ENCODE data around the gene PAX5.

The PAX5 gene

DNA sequence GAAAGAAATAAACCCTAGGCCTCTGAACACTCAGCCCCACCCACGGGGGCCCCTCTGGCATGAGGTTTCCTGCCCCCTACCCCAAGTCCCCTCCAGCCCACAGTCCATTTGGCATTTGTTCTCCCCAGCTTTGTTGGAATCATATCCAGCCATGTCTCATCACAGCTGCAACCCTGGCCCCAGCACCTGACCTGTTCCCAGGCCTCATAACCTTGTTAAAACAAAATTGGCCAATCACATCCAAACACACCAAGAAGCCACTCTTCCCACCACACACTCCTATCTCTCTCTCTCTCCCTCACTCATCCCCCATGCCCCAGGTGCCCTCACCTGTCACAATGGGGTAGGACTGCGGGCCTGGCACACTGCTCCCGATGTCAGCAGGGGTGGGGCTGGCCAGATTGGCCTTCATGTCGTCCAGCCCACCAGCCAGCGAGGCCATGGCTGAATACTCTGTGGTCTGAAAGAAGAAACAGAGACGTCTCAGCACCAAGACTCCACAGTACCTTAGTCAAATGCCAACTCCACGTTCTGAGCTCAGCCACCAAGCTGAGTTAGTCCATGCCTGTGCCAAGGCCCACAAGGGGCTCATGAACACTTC is 110.9 kb downstream of the PAX5 start:
- H3K4me3 ChIP-seq (ENCODE audit: low read depth in 1 of 2, low read length in 2 of 2) = no peak overlapping the region
- no peaks in the 10 kb centered on the region for H3K4me1 ChIP-seq (ENCODE audit: insufficient read depth, low read length)
- no peaks in the 10 kb centered on the region for H3K36me3 ChIP-seq (ENCODE audit: insufficient read depth, low read length)
- H3K27me3 ChIP-seq (ENCODE audit: control insufficient read depth in 1 of 2, insufficient read depth in 2 of 2, low read length in 2 of 2) = no peaks in the 10 kb centered on the region
- H3K27ac ChIP-seq (ENCODE audit: low read depth, low read length) = no peak overlapping the region
- no peak overlapping the region for H3K9ac ChIP-seq (ENCODE audit: low read length)
- no peaks in the 10 kb centered on the region for H3K9me3 ChIP-seq (ENCODE audit: low read length)

GRCh38 chr9:36922548-36922947 is 111.5 kb downstream of the PAX5 start:
- no peaks in the 10 kb centered on the region for H3K36me3 ChIP-seq (ENCODE audit: insufficient read depth, low read length)
- H3K27me3 ChIP-seq (ENCODE audit: control insufficient read depth in 1 of 2, insufficient read depth in 2 of 2, low read length in 2 of 2) = no peaks in the 10 kb centered on the region
- no peak overlapping the region for H3K4me3 ChIP-seq (ENCODE audit: low read depth in 1 of 2, low read length in 2 of 2)
- H3K4me1 ChIP-seq (ENCODE audit: insufficient read depth, low read length) = no peaks in the 10 kb centered on the region
- H3K27ac ChIP-seq (ENCODE audit: low read depth, low read length) = no peak overlapping the region
- H3K9ac ChIP-seq (ENCODE audit: low read length) = no peak overlapping the region
- H3K9me3 ChIP-seq (ENCODE audit: low read length) = no peaks in the 10 kb centered on the region

DNA sequence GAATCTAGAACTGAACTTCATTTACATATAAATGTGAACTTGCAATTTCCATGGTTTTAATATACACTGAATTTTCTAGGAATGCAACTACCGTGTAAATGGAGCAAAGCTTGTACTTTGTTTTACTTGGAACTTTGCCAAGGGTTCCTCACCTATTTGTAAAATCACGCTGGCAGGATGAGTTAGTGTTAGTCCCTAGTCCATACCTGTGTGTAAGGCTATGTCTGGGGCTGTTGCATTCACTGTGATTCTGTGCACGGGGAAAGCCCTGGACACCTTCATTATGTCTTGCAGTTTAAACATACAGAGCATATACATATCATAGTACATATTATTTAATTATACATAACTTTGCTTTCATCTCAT is 119.9 kb downstream of the PAX5 start:
- Histone ChIP-seq H3K4me3 (ENCODE audit: low read depth in 1 of 2, low read length in 2 of 2) (no peak overlapping the region), H3K9me3 (ENCODE audit: low read length) (no peaks in the 10 kb centered on the region), H3K9ac (ENCODE audit: low read length) (no peak overlapping the region), H3K27me3 (ENCODE audit: control insufficient read depth in 1 of 2, insufficient read depth in 2 of 2, low read length in 2 of 2) (peaks cover 5 to 10% of the 10 kb centered on the region in 2 donors), H3K36me3 (ENCODE audit: insufficient read depth, low read length) (no peaks in the 10 kb centered on the region), H3K4me1 (ENCODE audit: insufficient read depth, low read length) (no peaks in the 10 kb centered on the region), H3K27ac (ENCODE audit: low read depth, low read length) (no peak overlapping the region)

DNA sequence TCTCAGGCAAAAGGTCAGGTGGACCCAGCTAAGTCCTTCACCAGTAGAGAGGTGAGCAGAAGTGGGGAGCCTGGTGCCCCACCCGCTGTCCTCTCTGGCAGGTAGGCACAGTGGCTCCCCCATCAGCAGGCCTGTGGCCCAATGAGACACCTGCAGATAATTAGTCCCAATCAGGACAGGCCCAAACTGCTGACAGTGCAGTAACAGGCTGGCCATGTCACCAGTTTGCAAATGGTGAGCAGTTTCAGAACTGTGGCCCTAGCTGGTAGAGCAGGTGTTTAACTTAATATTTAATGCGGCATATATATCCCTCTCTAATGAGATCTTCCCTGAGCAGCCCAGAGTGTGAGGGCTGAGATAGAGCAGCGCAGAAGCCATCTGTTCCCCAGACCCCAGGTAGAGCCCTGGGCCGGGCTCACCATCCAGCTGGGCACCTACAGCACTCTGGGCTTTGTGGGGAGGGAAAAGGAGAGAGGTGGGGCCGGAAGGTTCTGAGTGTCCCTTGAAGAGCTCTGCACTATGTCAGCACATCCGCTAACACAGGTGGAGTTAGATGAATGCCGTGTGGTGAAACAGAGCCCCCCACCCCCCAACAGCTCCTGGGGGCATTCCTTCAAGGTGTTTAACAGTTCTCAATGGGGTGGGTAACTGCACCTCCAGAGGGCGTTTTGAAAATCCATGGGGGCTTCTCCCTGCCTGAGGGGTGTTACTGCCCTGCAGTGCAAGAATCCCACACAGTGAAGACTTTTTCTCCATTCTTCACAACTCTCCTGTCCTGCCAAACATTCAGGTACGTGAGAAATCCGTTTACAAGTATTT is 120.5 kb downstream of the PAX5 start:
- H3K27me3 ChIP-seq (ENCODE audit: control insufficient read depth in 1 of 2, insufficient read depth in 2 of 2, low read length in 2 of 2) = peaks cover 5 to 10% of the 10 kb centered on the region in 2 donors
- H3K4me1 ChIP-seq (ENCODE audit: insufficient read depth, low read length) = no peaks in the 10 kb centered on the region
- H3K27ac ChIP-seq (ENCODE audit: low read depth, low read length) = no peak overlapping the region
- no peaks in the 10 kb centered on the region for H3K36me3 ChIP-seq (ENCODE audit: insufficient read depth, low read length)
- H3K9me3 ChIP-seq (ENCODE audit: low read length) = no peaks in the 10 kb centered on the region
- no peak overlapping the region for H3K9ac ChIP-seq (ENCODE audit: low read length)
- no peak overlapping the region for H3K4me3 ChIP-seq (ENCODE audit: low read depth in 1 of 2, low read length in 2 of 2)

- no peak overlapping the region for H3K4me3 ChIP-seq (ENCODE audit: low read depth in 1 of 2, low read length in 2 of 2)
- H3K4me1 ChIP-seq (ENCODE audit: insufficient read depth, low read length) = no peaks in the 10 kb centered on the region
- no peak overlapping the region for H3K9ac ChIP-seq (ENCODE audit: low read length)
- peaks cover 5 to 10% of the 10 kb centered on the region in 2 donors for H3K27me3 ChIP-seq (ENCODE audit: control insufficient read depth in 1 of 2, insufficient read depth in 2 of 2, low read length in 2 of 2)
- no peaks in the 10 kb centered on the region for H3K9me3 ChIP-seq (ENCODE audit: low read length)
- H3K27ac ChIP-seq (ENCODE audit: low read depth, low read length) = no peak overlapping the region
- H3K36me3 ChIP-seq (ENCODE audit: insufficient read depth, low read length) = no peaks in the 10 kb centered on the region
Observed at GRCh38 chr9:36912620-36913019, 121.4 kb downstream of the PAX5 start.

GRCh38 chr9:36911601-36912412 is 122.3 kb downstream of the PAX5 start:
- Histone ChIP-seq H3K36me3 (ENCODE audit: insufficient read depth, low read length) (no peaks in the 10 kb centered on the region), H3K9ac (ENCODE audit: low read length) (no peak overlapping the region), H3K27ac (ENCODE audit: low read depth, low read length) (no peak overlapping the region), H3K4me3 (ENCODE audit: low read depth in 1 of 2, low read length in 2 of 2) (no peak overlapping the region), H3K9me3 (ENCODE audit: low read length) (no peaks in the 10 kb centered on the region), H3K27me3 (ENCODE audit: control insufficient read depth in 1 of 2, insufficient read depth in 2 of 2, low read length in 2 of 2) (peaks cover 5 to 10% of the 10 kb centered on the region in 2 donors), H3K4me1 (ENCODE audit: insufficient read depth, low read length) (no peaks in the 10 kb centered on the region)

- no peak overlapping the region for H3K4me3 ChIP-seq (ENCODE audit: low read depth in 1 of 2, low read length in 2 of 2)
- no peak overlapping the region for H3K9ac ChIP-seq (ENCODE audit: low read length)
- H3K36me3 ChIP-seq (ENCODE audit: insufficient read depth, low read length) = no peaks in the 10 kb centered on the region
- H3K9me3 ChIP-seq (ENCODE audit: low read length) = no peaks in the 10 kb centered on the region
- H3K4me1 ChIP-seq (ENCODE audit: insufficient read depth, low read length) = no peaks in the 10 kb centered on the region
- H3K27me3 ChIP-seq (ENCODE audit: control insufficient read depth in 1 of 2, insufficient read depth in 2 of 2, low read length in 2 of 2) = peaks cover 5 to 10% of the 10 kb centered on the region in 2 donors
- H3K27ac ChIP-seq (ENCODE audit: low read depth, low read length) = no peak overlapping the region
Observed at GRCh38 chr9:36911037-36911436, 123.0 kb downstream of the PAX5 start.

DNA sequence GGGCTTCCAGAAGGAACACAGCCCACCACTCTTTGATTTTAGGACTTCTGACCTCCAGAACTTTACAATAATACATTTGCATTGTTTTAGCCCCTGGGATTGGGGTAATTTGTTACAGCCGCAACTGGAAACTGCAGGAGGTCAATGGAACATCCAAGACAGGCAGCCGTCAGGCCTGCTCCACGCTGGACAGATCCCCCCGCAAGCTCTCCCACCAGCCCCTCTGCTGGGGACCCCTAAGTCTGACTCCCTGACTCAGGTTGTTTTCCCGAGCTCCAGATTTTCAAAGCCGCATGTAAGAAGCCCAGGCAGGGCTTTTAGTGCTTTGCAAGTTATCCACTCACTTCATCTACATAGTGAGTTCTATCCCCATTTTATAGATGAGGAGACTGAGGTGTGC is 127.6 kb downstream of the PAX5 start:
- Histone ChIP-seq H3K4me3 (ENCODE audit: low read depth in 1 of 2, low read length in 2 of 2) (no peak overlapping the region), H3K9me3 (ENCODE audit: low read length) (no peaks in the 10 kb centered on the region), H3K9ac (ENCODE audit: low read length) (no peak overlapping the region), H3K36me3 (ENCODE audit: insufficient read depth, low read length) (no peaks in the 10 kb centered on the region), H3K27me3 (ENCODE audit: control insufficient read depth in 1 of 2, insufficient read depth in 2 of 2, low read length in 2 of 2) (no peaks in the 10 kb centered on the region), H3K27ac (ENCODE audit: low read depth, low read length) (no peak overlapping the region), H3K4me1 (ENCODE audit: insufficient read depth, low read length) (no peaks in the 10 kb centered on the region)

- no peak overlapping the region for H3K27ac ChIP-seq (ENCODE audit: low read depth, low read length)
- H3K4me3 ChIP-seq (ENCODE audit: low read depth in 1 of 2, low read length in 2 of 2) = no peak overlapping the region
- no peaks in the 10 kb centered on the region for H3K4me1 ChIP-seq (ENCODE audit: insufficient read depth, low read length)
- no peaks in the 10 kb centered on the region for H3K9me3 ChIP-seq (ENCODE audit: low read length)
- no peak overlapping the region for H3K9ac ChIP-seq (ENCODE audit: low read length)
- no peaks in the 10 kb centered on the region for H3K36me3 ChIP-seq (ENCODE audit: insufficient read depth, low read length)
- no peaks in the 10 kb centered on the region for H3K27me3 ChIP-seq (ENCODE audit: control insufficient read depth in 1 of 2, insufficient read depth in 2 of 2, low read length in 2 of 2)
Observed at GRCh38 chr9:36905101-36906066, 128.7 kb downstream of the PAX5 start.

- no peaks in the 10 kb centered on the region for H3K27me3 ChIP-seq (ENCODE audit: control insufficient read depth in 1 of 2, insufficient read depth in 2 of 2, low read length in 2 of 2)
- no peak overlapping the region for H3K27ac ChIP-seq (ENCODE audit: low read depth, low read length)
Observed at GRCh38 chr9:36903541-36904435, 130.3 kb downstream of the PAX5 start.

More at GRCh38 chr9:36903541-36904435, 130.3 kb downstream of the PAX5 start:
- no peaks in the 10 kb centered on the region for H3K36me3 ChIP-seq (ENCODE audit: insufficient read depth, low read length)
- no peaks in the 10 kb centered on the region for H3K4me1 ChIP-seq (ENCODE audit: insufficient read depth, low read length)
- no peak overlapping the region for H3K9ac ChIP-seq (ENCODE audit: low read length)
- H3K4me3 ChIP-seq (ENCODE audit: low read depth in 1 of 2, low read length in 2 of 2) = no peak overlapping the region
- no peaks in the 10 kb centered on the region for H3K9me3 ChIP-seq (ENCODE audit: low read length)

Data from muscle layer of colon (tissue), 2 donors.